HepG2 (cell line): ENCODE results near the gene B4GALT1. TPM values are rescaled to one million over a fixed set of nuclear protein-coding genes. Genes with fewer than 3 reads are reported as not detected.

Experiments
- ATF7-NPFF ChIP-seq: sonication (generic); formaldehyde crosslinking; IDR thresholded peaks from 2 replicates; pipeline ENCODE4 v1.8.1; 2023; ENCODE audit warnings: mild to moderate bottlenecking, low read depth, missing genetic modification reagents, moderate library complexity
- FOXP1 ChIP-seq, 2 experiments: fragments of 450-650 bp in 1 of 2; IDR thresholded peaks; 2 replicates each; pipeline ENCODE4 v1.6.1; 2017 to 2018; ENCODE audit warnings: antibody characterized with exemption in 1 of 2
- JUNB ChIP-seq: sonication (generic); formaldehyde crosslinking; IDR thresholded peaks from 2 replicates; pipeline ENCODE4 v1.8.0; 2022; ENCODE audit warnings: missing genetic modification reagents, mild to moderate bottlenecking, borderline replicate concordance
- MTF2 ChIP-seq: sonication (generic); formaldehyde crosslinking; IDR thresholded peaks from 2 replicates; pipeline ENCODE4 v1.5.0; 2020; ENCODE audit warnings: missing genetic modification reagents, borderline replicate concordance
- SP1 ChIP-seq, 2 experiments: fragments of 450-650 bp in 1 of 2; sonication (generic) in 1 of 2; formaldehyde crosslinking in 1 of 2; IDR thresholded peaks; 2 replicates each; pipeline versions ENCODE4 v1.4.0 to v1.6.1; 2016 to 2020; ENCODE audit warnings: missing genetic modification reagents in 1 of 2
- ZNF678 ChIP-seq: sonication (generic); formaldehyde crosslinking; IDR thresholded peaks from 2 replicates; pipeline ENCODE4 v1.4.0; 2020; ENCODE audit warnings: mild to moderate bottlenecking, missing genetic modification reagents
- polyA plus RNA-seq, 8 experiments: library from polyadenylated mRNA; depleted of rRNA in 3 of 8; stranded (reverse) in 7 of 8; unstranded in 1 of 8; fragments of >200 nt; fragmentation: Illumina TruSeq in 4 of 8; extraction: Trizol in 4 of 8; gene quantifications; 2 replicates each; pipeline versions ENCODE4 v1.2.1 to v1.2.3, GENCODE V29; 2011 to 2016; ENCODE audit warnings: low read depth in 4 of 8, missing spikeins in 1 of 8, mixed read lengths in 1 of 8; ENCODE audit not compliant: insufficient read depth in 1 of 8
- total RNA-seq, 5 experiments: library from RNA; depleted of rRNA; stranded (reverse); fragments of >200 nt; fragmentation: Illumina TruSeq; extraction: Trizol; gene quantifications; 2 replicates each; pipeline ENCODE4 v1.2.3, GENCODE V29; 2016; ENCODE audit warnings: low read depth in 1 of 5
- TF ChIP-seq, protein P1 (sequence below): sonication (generic); formaldehyde crosslinking; IDR thresholded peaks from 2 replicates; pipeline ENCODE4 v1.4.0; 2020; ENCODE audit warnings: missing genetic modification reagents
- TF ChIP-seq, protein P2 (sequence below): conservative IDR thresholded peaks from 2 replicates; pipeline ENCODE4 v1.6.1; 2018; ENCODE audit warnings: missing genetic modification reagents
- TF ChIP-seq, protein P3 (sequence below): sonication (generic); formaldehyde crosslinking; IDR thresholded peaks from 2 replicates; pipeline ENCODE4 v1.4.0; 2020; ENCODE audit warnings: mild to moderate bottlenecking, missing genetic modification reagents

Gene B4GALT1
- total and polyA plus RNA-seq, 2 of the 13 experiments (the other 11 are each of a cell fraction or from before 2014, with no cell fraction given) = 15.7 to 33.5 TPM

DNA sequence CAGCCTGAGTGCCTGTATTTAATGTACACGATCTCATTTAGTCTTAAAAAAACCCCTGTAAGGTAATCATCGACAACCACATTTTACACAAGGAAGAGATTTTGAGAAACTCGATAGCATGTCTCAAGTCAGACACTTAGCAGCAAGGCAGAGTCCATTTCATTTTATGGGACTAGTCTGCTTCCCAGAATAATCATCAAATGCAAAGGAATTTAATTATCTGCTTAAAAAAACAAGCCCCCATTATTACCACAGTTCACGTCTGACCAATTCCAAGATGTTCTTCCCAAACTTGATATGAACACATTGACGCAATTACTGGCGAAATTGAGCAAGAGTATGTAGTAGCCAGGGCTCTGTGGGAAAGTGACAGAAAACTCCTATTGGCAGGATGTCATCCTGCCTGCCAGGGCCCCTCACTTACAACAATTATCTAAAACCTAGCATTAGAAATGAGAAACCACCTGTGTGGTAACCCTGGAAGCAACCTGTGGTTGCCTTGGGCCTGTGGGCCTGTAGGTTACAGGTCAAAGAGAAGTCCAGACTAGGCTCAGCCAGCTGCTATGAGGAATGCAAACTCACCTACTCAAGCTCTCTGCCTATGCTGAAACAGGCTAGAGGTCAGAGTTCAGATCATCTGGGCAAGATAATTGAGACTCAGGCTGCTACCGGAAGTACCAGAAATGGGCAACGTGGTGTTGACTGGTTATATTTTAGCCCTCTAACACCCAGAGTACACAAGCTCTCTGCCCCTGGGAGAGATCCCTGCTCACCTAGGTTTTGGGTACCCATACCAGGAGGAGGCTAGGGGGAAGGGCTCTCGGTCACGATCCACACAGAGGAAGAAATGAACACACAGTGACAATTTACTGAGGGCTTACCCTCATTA lies 1.6 kb downstream of the B4GALT1 start (continued):
- TF ChIP-seq, protein P1, sequence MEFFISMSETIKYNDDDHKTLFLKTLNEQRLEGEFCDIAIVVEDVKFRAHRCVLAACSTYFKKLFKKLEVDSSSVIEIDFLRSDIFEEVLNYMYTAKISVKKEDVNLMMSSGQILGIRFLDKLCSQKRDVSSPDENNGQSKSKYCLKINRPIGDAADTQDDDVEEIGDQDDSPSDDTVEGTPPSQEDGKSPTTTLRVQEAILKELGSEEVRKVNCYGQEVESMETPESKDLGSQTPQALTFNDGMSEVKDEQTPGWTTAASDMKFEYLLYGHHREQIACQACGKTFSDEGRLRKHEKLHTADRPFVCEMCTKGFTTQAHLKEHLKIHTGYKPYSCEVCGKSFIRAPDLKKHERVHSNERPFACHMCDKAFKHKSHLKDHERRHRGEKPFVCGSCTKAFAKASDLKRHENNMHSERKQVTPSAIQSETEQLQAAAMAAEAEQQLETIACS (CRISPR knock-in tag) = no peak
- TF ChIP-seq JUNB (no peak), FOXP1 (IDR thresholded peaks at IDR 0.05) (peak; percentile 57), FOXP1 (CRISPR knock-in tag; IDR thresholded peaks at IDR 0.05) (peak; percentile 90), MTF2 (CRISPR knock-in tag) (no peak), ZNF678 (no peak), SP1 (IDR thresholded peaks at IDR 0.05) (no peak), SP1 (CRISPR knock-in tag; IDR thresholded peaks at IDR 0.05) (no peak), ATF7-NPFF (CRISPR knock-in tag) (no peak; the same call in 1 of the 2 replicates)
- TF ChIP-seq, protein P2, sequence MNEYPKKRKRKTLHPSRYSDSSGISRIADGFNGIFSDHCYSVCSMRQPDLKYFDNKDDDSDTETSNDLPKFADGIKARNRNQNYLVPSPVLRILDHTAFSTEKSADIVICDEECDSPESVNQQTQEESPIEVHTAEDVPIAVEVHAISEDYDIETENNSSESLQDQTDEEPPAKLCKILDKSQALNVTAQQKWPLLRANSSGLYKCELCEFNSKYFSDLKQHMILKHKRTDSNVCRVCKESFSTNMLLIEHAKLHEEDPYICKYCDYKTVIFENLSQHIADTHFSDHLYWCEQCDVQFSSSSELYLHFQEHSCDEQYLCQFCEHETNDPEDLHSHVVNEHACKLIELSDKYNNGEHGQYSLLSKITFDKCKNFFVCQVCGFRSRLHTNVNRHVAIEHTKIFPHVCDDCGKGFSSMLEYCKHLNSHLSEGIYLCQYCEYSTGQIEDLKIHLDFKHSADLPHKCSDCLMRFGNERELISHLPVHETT (CRISPR knock-in tag) = no peak
- TF ChIP-seq, protein P3, sequence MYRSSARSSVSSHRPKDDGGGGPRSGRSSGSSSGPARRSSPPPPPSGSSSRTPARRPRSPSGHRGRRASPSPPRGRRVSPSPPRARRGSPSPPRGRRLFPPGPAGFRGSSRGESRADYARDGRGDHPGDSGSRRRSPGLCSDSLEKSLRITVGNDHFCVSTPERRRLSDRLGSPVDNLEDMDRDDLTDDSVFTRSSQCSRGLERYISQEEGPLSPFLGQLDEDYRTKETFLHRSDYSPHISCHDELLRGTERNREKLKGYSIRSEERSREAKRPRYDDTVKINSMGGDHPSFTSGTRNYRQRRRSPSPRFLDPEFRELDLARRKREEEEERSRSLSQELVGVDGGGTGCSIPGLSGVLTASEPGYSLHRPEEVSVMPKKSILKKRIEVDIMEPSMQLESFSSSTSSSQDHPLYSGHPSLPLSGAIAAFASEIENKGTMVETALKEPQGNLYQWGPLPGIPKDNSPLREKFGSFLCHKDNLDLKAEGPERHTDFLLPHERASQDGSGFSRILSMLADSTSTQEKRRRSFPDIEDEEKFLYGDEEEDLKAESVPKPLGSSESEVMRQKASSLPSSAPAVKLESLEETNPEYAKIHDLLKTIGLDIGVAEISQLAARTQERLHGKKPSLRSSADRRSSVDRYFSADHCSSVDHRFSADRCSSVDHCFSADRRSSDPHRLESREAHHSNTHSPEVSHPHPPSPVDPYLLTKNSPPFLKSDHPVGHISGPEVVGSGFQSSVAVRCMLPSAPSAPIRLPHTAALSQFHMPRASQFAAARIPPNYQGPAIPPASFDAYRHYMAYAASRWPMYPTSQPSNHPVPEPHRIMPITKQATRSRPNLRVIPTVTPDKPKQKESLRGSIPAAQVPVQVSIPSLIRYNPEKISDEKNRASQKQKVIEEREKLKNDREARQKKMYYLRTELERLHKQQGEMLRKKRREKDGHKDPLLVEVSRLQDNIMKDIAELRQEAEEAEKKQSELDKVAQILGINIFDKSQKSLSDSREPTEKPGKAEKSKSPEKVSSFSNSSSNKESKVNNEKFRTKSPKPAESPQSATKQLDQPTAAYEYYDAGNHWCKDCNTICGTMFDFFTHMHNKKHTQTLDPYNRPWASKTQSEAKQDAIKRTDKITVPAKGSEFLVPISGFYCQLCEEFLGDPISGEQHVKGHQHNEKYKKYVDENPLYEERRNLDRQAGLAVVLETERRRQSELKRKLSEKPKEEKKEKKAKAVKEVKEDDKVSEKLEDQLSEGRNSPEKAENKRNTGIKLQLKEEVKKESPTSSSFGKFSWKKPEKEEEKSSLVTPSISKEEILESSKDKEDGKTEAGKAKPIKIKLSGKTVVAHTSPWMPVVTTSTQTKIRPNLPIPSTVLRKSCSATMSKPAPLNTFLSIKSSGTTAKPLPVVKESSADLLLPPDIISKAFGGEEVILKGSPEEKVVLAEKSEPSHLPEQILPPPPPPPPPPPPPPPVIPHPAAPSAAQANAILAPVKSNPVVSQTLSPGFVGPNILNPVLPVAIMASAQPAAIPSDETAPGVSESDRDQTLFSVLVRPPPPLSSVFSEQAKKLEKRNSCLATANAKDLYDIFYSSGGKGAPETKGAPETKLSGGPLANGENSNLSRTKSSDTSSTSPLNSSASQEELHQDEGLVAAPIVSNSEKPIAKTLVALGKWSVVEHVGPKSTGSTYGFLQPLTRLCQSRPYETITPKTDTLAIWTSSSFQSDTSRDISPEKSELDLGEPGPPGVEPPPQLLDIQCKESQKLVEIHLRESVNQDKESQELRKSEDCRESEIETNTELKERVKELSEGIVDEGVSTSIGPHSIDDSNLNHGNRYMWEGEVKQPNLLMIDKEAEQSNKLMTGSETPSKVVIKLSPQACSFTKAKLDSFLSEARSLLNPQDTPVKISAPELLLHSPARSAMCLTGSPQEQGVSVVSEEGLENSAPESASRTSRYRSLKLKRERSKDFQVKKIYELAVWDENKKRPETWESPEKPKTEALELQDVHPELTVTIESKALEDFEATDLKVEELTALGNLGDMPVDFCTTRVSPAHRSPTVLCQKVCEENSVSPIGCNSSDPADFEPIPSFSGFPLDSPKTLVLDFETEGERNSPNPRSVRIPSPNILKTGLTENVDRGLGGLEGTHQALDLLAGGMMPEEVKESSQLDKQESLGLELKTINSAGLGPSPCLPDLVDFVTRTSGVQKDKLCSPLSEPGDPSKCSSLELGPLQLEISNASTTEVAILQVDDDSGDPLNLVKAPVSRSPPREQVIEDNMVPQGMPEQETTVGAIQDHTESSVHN (CRISPR knock-in tag) = no peak
